Endothelial cell of umbilical vein (primary cell): ENCODE data around the gene RSRC1. TPM values are rescaled to one million over a fixed set of nuclear protein-coding genes. Genes with fewer than 3 reads are reported as not detected.

ENCODE experiments used
- BruUV-seq: library from RNA; stranded (reverse); fragments of 400-500 nt; replicated peaks from 2 replicates; lab custom pipeline; 2021; lab: Mats Ljungman, UMichigan
- CTCF ChIA-PET: fragments of 300-600, 350-600 bp; sonication (Branson Sonifier 250); formaldehyde crosslinking; loops from one replicate; lab custom pipeline; 2021; ENCODE audit warnings: antibody characterized with exemption, inconsistent platforms; lab: Charles Lee
- POLR2A ChIA-PET: fragments of 300-600, 350-600 bp; sonication (Branson Sonifier 250); formaldehyde crosslinking; loops from one replicate; lab custom pipeline; 2021; ENCODE audit warnings: antibody characterized with exemption, inconsistent platforms; lab: Charles Lee
- DNase-seq: peaks from one replicate; pipeline ENCODE4 v3.0.0-alpha.2; 2011; ENCODE audit warnings: low read depth, low spot score
- FAIRE-seq: peaks from 2 replicates; lab custom pipeline; 2011; peaks lifted over from hg19 to GRCh38; lab: Jason Lieb, UNC
- H2AFZ ChIP-seq: 2 replicates; pipeline ENCODE4 v1.6.0; 2012; ENCODE audit warnings: low read depth, low read length, control low read depth, inconsistent platforms
- H3K27ac ChIP-seq: 2 replicates; pipeline ENCODE4 v1.5.1; 2011; ENCODE audit warnings: low read depth, mild to moderate bottlenecking, control low read depth, low read length, moderate library complexity; ENCODE audit not compliant: insufficient read depth
- H3K27me3 ChIP-seq, 2 experiments: 2 replicates each; pipeline versions ENCODE4 v1.6.0 to v1.6.1; 2011; ENCODE audit warnings: low read length in 2 of 2, mixed read lengths in 1 of 2; ENCODE audit not compliant: control insufficient read depth in 2 of 2, insufficient read depth in 2 of 2
- H3K36me3 ChIP-seq, 2 experiments: 2 replicates in 1 of 2; 3 replicates in 1 of 2; pipeline ENCODE4 v1.5.1; 2011; ENCODE audit warnings: low read length in 2 of 2, mild to moderate bottlenecking in 1 of 2, moderate library complexity in 1 of 2; ENCODE audit not compliant: control insufficient read depth in 2 of 2, insufficient read depth in 2 of 2; ENCODE audit errors: extremely low read depth in 1 of 2
- H3K4me1 ChIP-seq: 3 replicates; pipeline ENCODE4 v1.5.1; 2011; ENCODE audit warnings: mild to moderate bottlenecking, low read length; ENCODE audit not compliant: control insufficient read depth, insufficient read depth; ENCODE audit errors: extremely low read depth
- H3K4me2 ChIP-seq: 2 replicates; pipeline ENCODE4 v1.6.1; 2011; ENCODE audit warnings: low read length, control low read depth, mixed read lengths; ENCODE audit not compliant: insufficient read depth
- H3K4me3 ChIP-seq, 3 experiments: fragments of 200-600 bp in 1 of 3; sonication (generic), shearing (Covaris generic) in 1 of 3; replicated peaks in 1 of 3; 2 replicates each; pipeline ENCODE4 v1.5.1; 2011 to 2016; ENCODE audit warnings: control low read depth in 3 of 3, low read length in 3 of 3, mild to moderate bottlenecking in 2 of 3, inconsistent platforms in 1 of 3, low read depth in 1 of 3, moderate library complexity in 1 of 3; ENCODE audit not compliant: insufficient read depth in 1 of 3
- H3K79me2 ChIP-seq: 2 replicates; pipeline ENCODE4 v1.6.0; 2012; ENCODE audit warnings: low read length, inconsistent platforms; ENCODE audit not compliant: control insufficient read depth, insufficient read depth
- H3K9ac ChIP-seq: replicated peaks from 2 replicates; pipeline ENCODE3; 2011; ENCODE audit warnings: low read length, control low read depth; ENCODE audit not compliant: insufficient read depth; ENCODE audit errors: extremely low read depth
- H3K9me1 ChIP-seq: replicated peaks from 3 replicates; pipeline ENCODE4 v1.6.0; 2011; ENCODE audit warnings: mild to moderate bottlenecking, low read length; ENCODE audit not compliant: control insufficient read depth, insufficient read depth; ENCODE audit errors: extremely low read depth
- H3K9me3 ChIP-seq: replicated peaks from 2 replicates; pipeline ENCODE4 v1.5.1; 2012; ENCODE audit warnings: low read length, inconsistent platforms; ENCODE audit not compliant: control insufficient read depth, insufficient read depth
- H4K20me1 ChIP-seq: replicated peaks from 2 replicates; pipeline ENCODE3; 2011; ENCODE audit warnings: mild to moderate bottlenecking, low read length; ENCODE audit not compliant: control insufficient read depth, insufficient read depth; ENCODE audit errors: extremely low read depth
- FOS ChIP-seq: IDR thresholded peaks from 2 replicates; pipeline ENCODE4 v1.6.1; 2011; ENCODE audit warnings: mild to moderate bottlenecking, low read length, moderate library complexity, borderline replicate concordance; ENCODE audit not compliant: insufficient read depth
- JUN ChIP-seq: IDR thresholded peaks from 2 replicates; pipeline ENCODE4 v1.6.1; 2011; ENCODE audit warnings: borderline replicate concordance, low read depth; ENCODE audit not compliant: insufficient read length, insufficient read depth
- POLR2AphosphoS5 ChIP-seq: IDR thresholded peaks from 2 replicates; pipeline ENCODE4 v1.6.1; 2012; ENCODE audit warnings: low read depth, mild to moderate bottlenecking, control low read depth, low read length, moderate library complexity; ENCODE audit not compliant: insufficient read depth
- dilution Hi-C: fragments of 300-500 bp; cut with MboI; formaldehyde crosslinking; loops from one replicate; pipeline ENCODE4 v1.15.0; 2019; ENCODE audit warnings: low sequenced_read_pairs; ENCODE audit not compliant: extremely low pct_ligation_motif_present
- intact Hi-C: fragments of 100-400 bp; cut with micrococcal nuclease; formaldehyde crosslinking; loops from one replicate; pipeline ENCODE4 v1.10.0; 2022
- polyA plus RNA-seq, 4 experiments: library from polyadenylated mRNA; depleted of rRNA in 3 of 4; stranded (reverse) in 3 of 4; unstranded in 1 of 4; fragments of >200 nt; gene quantifications; 2 replicates each; pipeline versions ENCODE4 v1.2.1 to v1.2.3, GENCODE V29; 2011 to 2012; ENCODE audit warnings: missing spikeins in 1 of 4
- total RNA-seq: library from RNA; stranded (reverse); gene quantifications from 2 replicates; pipeline ENCODE4 v1.2.3, GENCODE V29; 2021
- TF ChIP-seq, protein P1 (sequence below): IDR thresholded peaks from 2 replicates; pipeline ENCODE4 v1.6.1; 2011; ENCODE audit not compliant: insufficient read depth, insufficient read length
- TF ChIP-seq, protein P2 (sequence below), 2 donors: IDR thresholded peaks; 1 replicate in 1 of 2; 2 replicates in 1 of 2; pipeline ENCODE4 v1.5.1; 2011; ENCODE audit warnings: low read length in 2 of 2, mild to moderate bottlenecking in 2 of 2, moderate library complexity in 2 of 2, control low read depth in 1 of 2, inconsistent platforms in 1 of 2, low read depth in 1 of 2; ENCODE audit not compliant: insufficient read depth in 1 of 2; ENCODE audit errors: extremely low read depth in 1 of 2

Gene RSRC1
- total and polyA plus RNA-seq, 2 donors (not counting 3 experiments of a cell fraction or from before 2014, with no cell fraction given) = 1.8 to 25.4 TPM

DNA sequence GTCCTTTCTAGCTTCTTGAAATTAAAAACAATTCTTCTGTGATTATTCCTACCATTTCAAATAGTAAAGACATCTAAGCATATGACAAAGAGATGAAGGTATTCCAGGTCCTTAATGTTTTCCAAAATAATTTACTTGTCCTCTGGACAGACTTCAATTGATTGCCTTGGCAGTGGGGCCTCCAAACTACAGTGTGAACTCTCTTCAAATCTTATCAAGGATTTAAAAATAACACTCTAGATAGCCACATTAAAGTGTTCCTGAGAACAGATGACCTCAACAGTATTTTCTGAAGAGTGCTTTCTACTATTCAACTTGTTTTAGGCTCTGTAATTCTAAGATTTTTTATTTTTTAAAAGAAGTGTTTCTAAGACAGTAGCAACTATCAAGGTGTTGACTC is 453.2 kb downstream of the RSRC1 start:
- Histone ChIP-seq H3K4me2 (no peak overlapping the region), H3K27ac (no peak overlapping the region), H3K9ac (no peak overlapping the region), H3K9me1 (no peaks in the 10 kb centered on the region), H3K27me3 (peaks cover 0 to 3% of the 10 kb centered on the region in 2 experiments), H3K79me2 (no peaks in the 10 kb centered on the region), H3K4me3 (no peak overlapping the region), H3K9me3 (no peaks in the 10 kb centered on the region), H4K20me1 (no peaks in the 10 kb centered on the region), H3K4me1 (no peaks in the 10 kb centered on the region), H3K36me3 (no peaks in the 10 kb centered on the region), H2AFZ (no peak overlapping the region)
- FAIRE-seq (no peak), DNase-seq (no peak)
- intact Hi-C loops (no loop called here), dilution Hi-C loops (no loop called here)
- POLR2A ChIA-PET = no interaction called here
- CTCF ChIA-PET = no interaction called here
- TF ChIP-seq, protein P1, sequence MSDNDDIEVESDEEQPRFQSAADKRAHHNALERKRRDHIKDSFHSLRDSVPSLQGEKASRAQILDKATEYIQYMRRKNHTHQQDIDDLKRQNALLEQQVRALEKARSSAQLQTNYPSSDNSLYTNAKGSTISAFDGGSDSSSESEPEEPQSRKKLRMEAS = no peak
- no TSS peak for BruUV-seq

DNA sequence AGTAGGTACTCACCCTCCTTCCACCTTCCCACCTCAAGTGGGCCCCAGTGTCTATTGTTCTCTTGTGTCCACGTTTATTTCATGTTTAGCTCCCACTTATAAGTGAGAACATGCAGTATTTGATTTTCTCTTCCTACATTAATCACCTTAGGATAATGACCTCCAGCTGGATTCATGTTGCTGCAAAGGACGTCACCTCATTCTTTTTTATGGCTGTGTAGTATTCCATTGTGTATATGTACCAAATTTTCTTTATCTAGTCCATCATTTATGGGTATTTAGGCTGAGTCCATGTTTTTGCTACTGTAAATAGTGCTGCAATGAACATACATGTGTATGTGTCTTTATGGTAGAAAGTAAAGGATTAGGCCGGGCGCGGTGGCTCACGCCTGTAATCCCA is 455.2 kb downstream of the RSRC1 start:
- Histone ChIP-seq H3K9ac (no peak overlapping the region), H3K27me3 (no peaks in the 10 kb centered on the region), H3K4me3 (no peak overlapping the region), H3K4me2 (no peak overlapping the region), H4K20me1 (no peaks in the 10 kb centered on the region), H3K79me2 (no peaks in the 10 kb centered on the region), H3K4me1 (no peaks in the 10 kb centered on the region), H2AFZ (no peak overlapping the region), H3K9me3 (no peaks in the 10 kb centered on the region), H3K9me1 (no peaks in the 10 kb centered on the region), H3K36me3 (no peaks in the 10 kb centered on the region), H3K27ac (no peak overlapping the region)
- DNase-seq = no peak
- dilution Hi-C loops = no loop called here
- POLR2A ChIA-PET = no interaction called here
- TF ChIP-seq JUN = no peak
- TF ChIP-seq, protein P2, sequence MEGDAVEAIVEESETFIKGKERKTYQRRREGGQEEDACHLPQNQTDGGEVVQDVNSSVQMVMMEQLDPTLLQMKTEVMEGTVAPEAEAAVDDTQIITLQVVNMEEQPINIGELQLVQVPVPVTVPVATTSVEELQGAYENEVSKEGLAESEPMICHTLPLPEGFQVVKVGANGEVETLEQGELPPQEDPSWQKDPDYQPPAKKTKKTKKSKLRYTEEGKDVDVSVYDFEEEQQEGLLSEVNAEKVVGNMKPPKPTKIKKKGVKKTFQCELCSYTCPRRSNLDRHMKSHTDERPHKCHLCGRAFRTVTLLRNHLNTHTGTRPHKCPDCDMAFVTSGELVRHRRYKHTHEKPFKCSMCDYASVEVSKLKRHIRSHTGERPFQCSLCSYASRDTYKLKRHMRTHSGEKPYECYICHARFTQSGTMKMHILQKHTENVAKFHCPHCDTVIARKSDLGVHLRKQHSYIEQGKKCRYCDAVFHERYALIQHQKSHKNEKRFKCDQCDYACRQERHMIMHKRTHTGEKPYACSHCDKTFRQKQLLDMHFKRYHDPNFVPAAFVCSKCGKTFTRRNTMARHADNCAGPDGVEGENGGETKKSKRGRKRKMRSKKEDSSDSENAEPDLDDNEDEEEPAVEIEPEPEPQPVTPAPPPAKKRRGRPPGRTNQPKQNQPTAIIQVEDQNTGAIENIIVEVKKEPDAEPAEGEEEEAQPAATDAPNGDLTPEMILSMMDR (IDR thresholded peaks at IDR 0.05; ENCODE audit: extremely low read depth in 1 of 2, insufficient read depth in 1 of 2, low read depth in 1 of 2, low read length in 2 of 2) = no peak
- TF ChIP-seq, protein P1 = no peak
- TF ChIP-seq FOS = no peak
- TF ChIP-seq POLR2AphosphoS5 = no peak
- FAIRE-seq = no peak
- CTCF ChIA-PET = no interaction called here
- no TSS peak for BruUV-seq
- intact Hi-C loops = no loop called here
